ENCODE measurements around the gene RXFP2.

The RXFP2 gene

GRCh38 chr13:31769575-31769974 lies 30.2 kb downstream of the RXFP2 start:
- no peak for DNase-seq

DNA sequence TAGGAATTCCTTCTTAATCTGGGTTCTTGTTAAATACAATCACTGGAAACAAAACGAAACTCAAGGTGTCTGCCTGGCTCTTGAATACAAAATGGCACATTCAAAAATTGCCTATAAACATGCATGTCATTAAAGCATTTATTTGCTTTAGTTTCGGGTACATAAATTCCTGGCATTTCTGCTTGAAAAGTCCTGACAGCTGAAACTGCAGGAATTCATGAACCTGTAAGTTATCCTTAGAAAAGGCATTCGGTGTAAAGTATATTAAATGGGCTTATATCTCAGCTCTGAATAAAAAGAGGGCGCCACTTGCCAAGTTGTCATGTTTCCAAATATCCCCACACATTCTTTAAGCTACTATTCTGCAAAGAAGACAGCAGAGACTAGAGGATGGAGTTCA lies 32.9 kb downstream of the RXFP2 start:
- DNase-seq = no peak

DNA sequence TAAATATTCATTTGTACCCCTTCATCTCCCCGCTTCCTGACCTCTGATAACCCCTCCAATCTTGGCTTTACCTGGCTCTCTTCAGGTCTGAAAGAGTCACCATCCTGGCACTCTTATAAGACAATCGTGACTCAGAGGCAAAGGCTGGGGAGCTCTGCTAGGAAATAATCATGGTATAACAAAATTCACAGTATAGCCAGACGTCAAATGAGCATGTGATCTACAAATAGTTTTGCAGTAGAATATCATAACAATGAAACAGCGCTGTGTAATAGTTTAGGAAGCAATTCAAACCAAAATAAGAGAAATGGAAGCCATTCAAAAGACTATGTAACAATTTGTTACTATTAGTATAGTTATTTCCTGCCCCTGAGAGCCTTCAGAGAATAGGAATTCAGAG lies 34.2 kb downstream of the RXFP2 start:
- DNase-seq = no peak

- no peak for DNase-seq
Observed at GRCh38 chr13:31774186-31774750, 34.9 kb downstream of the RXFP2 start.

DNA sequence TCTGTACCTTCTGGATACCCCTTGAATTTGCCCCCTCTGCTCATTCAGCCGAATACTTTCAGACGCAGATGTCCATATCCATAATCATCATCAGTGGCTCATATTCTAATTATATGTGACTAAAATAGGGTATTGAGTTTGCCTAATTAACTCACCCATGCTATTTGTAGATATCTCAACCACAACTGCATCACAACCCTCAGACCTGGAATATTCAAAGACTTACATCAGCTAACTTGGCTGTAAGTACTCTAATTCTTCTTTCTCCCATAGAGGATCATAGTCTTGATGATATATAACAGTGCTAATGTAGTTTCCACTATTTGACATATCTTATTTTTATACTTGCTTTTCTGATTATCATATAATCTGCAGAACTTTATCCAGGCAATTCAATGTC lies 35.8 kb downstream of the RXFP2 start:
- no peak for DNase-seq

DNA sequence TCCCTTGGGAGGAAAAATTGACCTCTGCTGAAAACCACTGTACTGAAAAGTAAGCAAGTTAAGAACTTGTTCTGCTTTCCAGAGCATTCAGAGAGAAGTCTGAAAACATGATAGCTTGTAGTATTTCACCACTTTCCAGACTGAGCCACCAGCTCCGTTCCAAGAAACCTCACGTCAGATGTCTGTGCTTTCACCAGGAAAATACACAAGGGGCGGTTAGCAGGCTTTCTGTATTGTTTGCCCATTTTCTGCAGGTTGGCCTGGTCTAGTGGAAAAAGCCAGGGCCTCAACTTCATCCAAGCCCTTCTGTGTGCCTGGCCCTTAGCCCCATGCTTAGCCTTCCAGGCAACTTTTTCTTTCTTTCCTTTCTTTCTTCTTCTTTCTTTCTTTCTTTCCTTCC lies 36.4 kb downstream of the RXFP2 start:
- no peak for DNase-seq

DNA sequence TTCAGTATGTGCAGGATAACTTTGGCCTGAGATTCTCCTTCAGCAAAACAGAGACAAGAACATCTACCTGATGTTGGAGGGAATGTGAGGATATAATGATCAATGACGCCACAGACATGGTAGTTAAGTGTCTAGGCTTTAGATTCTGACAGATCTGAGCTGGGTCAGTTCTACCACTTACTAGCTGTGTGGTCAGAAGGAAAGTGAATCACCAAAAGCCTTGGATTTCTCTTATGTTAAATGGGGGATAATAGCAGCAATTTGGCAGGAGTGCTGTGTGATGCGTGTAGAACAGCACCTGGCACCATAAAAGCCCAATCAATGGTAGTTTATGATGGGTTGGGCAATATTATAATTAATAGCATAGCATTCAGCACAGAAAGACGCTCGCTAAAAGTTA lies 41.7 kb downstream of the RXFP2 start:
- no peak for DNase-seq

DNA sequence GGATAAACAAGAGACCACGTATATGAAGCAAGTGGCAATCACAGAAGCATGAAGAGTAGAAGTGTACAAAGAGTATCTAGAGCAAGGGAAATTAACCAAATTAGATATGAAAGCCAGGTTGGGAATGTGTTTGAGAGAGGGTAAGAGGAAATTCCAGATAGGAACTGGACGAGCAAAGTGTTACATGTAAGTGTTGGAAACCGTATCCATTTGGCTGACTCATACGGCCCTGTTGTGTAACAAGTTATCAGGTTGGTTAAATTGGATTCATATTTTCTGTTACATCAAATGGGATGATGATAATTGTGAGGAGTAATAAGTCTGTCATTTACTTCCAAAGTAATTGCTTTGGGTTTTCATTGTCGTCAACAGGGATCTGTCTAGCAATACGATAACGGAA lies 46.7 kb downstream of the RXFP2 start:
- no peak for DNase-seq

DNA sequence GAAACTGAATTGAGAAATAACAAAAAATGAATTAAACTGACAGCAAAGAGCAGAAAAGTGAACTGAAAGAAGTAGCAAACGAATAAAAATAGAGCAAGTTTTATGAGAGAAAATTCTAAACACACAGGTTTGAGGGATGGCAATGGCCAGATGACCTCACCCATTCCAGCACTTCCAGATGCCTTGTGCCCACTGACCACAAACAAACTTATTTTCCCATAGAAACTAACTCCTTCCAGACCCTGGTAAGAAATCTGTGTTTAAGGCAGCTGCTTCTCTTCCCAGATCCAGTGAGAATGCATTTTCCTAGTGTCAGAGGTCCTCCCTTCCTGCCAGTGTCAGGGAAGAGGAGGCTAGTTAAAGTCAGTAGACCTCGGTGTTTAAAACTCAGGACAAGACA lies 51.7 kb downstream of the RXFP2 start:
- no peak for DNase-seq

GRCh38 chr13:31793246-31793645 lies 53.9 kb downstream of the RXFP2 start:
- DNase-seq = no peak

- no peak for DNase-seq
Observed at GRCh38 chr13:31794452-31794851, 55.1 kb downstream of the RXFP2 start.

DNA sequence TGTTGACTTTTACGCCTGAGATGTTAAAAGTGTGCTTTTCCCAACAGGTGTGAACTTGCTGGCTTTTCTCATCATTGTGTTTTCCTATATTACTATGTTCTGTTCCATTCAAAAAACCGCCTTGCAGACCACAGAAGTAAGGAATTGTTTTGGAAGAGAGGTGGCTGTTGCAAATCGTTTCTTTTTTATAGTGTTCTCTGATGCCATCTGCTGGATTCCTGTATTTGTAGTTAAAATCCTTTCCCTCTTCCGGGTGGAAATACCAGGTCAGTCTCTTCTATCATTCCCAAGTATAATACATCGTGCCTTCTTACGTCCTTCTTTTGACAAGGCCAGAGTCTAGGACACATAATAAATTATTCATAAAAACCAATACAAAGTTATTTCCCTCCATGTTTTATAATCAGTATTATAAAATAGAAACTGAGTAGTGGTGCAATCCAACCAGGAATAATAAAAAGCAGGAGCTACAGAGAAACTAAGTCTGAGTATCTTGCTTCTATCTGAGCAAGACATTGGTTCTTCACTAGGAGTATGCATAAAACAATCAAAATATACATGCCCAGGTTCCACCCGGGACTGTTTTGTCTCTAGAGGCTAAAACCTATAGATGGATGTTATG lies 57.9 kb downstream of the RXFP2 start:
- no peak for DNase-seq

DNA sequence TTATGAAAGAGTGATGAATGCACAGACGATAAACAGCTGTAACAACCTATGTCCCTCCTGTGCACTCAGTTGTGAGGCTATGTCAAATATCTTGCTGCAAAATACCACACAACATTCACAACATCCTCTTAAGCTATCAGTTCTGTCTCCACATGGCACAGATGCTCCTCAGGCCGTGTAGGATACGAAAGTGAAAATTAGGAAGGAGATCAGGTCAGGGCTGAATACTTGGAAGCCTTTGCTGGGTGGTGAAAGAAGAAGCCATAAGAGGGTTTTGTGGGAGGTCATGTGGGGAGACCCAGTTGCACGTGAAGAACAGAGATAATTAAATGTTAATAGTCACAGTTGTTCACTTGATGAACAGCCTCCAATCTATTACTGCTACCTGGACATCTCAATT lies 58.9 kb downstream of the RXFP2 start:
- DNase-seq = no peak

- no peak for DNase-seq
Observed at GRCh38 chr13:31801088-31801487, 61.8 kb downstream of the RXFP2 start.

GRCh38 chr13:31803311-31803710 lies 64.0 kb downstream of the RXFP2 start:
- no peak for DNase-seq

GRCh38 chr13:31805841-31806240 lies 66.5 kb downstream of the RXFP2 start:
- no peak for DNase-seq

DNA sequence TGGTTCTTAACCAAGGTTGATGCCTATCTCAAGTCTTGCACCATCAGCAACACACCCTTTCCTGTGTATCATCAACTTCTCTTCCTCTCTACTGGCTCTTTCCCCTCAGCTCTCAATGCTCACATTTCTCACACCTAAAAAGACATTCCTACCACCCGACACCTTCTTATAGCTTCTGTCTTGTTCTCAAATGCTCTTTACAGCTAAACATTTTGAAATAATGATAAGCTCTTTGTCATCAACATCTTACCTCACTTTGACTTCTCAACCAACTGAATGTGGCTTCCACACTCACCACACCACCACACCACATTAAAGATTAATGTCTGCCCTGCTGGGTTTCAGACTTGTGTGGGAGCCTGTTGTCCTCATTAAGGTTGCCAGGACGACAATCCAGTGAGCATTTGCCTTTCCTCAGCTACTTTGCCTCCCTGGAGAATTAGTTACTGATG lies 67.8 kb downstream of the RXFP2 start:
- DNase-seq = no peak

- DNase-seq = no peak
Observed at GRCh38 chr13:31814536-31814935, 75.2 kb downstream of the RXFP2 start.

DNA sequence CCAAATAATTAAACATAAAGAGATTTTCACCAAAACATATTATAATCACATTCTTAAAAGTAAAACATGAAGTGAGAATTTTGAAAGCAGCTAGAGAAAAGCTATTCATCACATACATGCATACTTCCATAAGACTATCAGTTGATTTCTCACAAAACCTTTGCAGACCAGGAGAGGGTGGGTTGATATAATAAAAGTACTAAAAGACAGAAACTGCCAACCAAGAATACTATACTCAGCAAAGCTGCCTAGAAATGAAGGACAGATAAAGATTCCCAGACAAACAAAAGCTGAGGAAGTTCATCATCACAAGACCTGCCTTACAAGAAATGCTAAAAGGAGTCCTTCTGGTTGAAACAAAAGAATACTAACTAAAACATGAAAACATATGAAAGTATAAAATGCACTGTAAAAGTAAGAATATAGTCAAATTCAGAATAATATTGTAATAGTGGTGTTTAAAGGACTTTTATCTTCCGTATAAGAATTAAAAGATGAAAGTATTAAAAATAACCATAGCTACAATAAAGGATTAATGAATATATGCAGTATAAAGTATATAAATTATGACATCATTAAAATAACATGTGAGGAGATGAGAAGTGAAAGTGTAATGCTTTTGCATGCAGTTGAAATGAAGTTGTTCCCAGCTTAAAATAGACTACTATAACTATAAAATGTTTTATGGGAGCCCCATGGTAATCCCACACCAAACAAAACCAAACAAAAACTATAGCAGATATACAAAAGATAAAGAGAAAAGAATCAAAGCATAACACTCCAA lies 76.2 kb downstream of the RXFP2 start:
- DNase-seq = no peak

DNA sequence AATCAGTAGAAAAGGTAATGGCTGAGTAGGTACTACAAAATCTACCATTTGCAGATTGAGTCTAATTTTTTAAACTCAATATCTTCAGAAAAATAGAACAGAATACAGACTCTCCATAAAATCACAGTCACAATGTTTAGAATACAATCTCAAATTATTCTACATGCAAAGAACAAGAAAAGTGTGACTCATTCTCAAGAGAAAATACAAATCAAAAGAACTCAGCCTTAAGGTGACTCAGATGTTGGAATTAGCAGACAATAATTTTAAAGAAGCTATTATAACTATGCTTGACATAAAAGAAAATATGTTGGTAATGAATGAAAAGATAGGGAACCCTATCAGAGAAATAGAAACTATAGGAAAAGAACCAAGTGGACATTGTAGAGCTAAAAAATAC lies 78.9 kb downstream of the RXFP2 start:
- no peak for DNase-seq

GRCh38 chr13:31824705-31825517 lies 85.6 kb downstream of the RXFP2 start:
- no peak for DNase-seq

- no peak for DNase-seq
Observed at GRCh38 chr13:31826521-31826920, 87.2 kb downstream of the RXFP2 start.

DNA sequence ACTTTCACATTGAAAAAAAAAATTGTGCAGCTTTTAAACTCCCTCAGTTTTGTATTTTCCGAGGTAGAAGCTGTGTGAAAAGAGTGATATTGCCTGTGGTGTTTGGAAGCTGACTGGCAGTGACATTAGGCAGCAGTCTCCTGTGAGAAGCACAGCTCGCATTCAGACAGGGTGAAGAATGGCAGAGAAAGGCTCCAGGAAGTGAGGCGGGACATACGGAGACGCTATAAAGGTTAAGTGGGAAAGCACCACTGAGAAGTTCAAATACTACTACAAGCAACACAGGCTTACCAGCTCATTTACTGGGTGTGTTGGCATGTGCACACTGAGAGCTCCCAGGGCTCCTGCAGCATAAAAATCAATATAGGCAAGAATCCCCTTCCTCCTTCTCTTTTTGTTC lies 88.4 kb downstream of the RXFP2 start:
- DNase-seq = no peak

DNA sequence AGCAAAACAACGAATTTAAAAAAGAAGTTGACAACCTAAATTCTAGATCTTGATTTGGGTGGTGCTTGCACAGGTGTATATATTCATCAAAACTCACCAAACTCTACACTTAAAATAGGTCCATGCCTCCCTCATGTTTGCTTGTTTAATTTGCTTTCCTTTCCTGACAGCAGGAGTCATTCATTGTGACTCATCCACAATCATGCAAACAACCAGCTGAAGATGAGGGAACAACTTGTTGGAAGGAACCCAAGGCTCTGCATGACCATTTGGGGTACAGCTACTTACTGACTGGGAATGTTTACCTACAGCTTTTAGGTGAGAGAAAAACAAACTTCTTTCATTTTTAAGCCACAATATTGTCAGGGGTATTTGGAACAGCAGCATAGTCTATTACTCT lies 96.6 kb downstream of the RXFP2 start:
- DNase-seq = no peak

All from activated naive CD4-positive, alpha-beta T cell treated with anti-CD3 and anti-CD28 coated beads, Interleukin-2, amount 50 U/mL, for 16 hours (primary cell).